Fibroblast of the aortic adventitia (primary cell): ENCODE measurements around the gene CDC42BPA. TPM values are rescaled to one million over a fixed set of nuclear protein-coding genes. Genes with fewer than 3 reads are reported as not detected.
A peak's percentile ranks its signal among the peaks of the same experiment; 100 is the strongest.

Source experiments
- DNase-seq: peaks from one replicate; pipeline ENCODE4 v3.0.0-alpha.2; 2010; ENCODE audit warnings: low read depth
- H3K4me3 ChIP-seq: 2 replicates; pipeline ENCODE4 v1.5.1; 2011; ENCODE audit warnings: low read depth, mild to moderate bottlenecking, control low read depth, low read length, moderate library complexity
- total RNA-seq: library from RNA; depleted of rRNA; stranded (reverse); fragments of >200 nt; gene quantifications from 2 replicates; pipeline ENCODE4 v1.2.3, GENCODE V29; 2012; ENCODE audit warnings: low replicate concordance
- TF ChIP-seq, protein P1 (sequence below): IDR thresholded peaks from 2 replicates; pipeline ENCODE4 v1.5.1; 2011; ENCODE audit warnings: mild to moderate bottlenecking, low read length, control low read depth, inconsistent platforms; ENCODE audit not compliant: insufficient read depth

CDC42BPA gene
- total RNA-seq, 1 donor = 82.5 TPM

DNA sequence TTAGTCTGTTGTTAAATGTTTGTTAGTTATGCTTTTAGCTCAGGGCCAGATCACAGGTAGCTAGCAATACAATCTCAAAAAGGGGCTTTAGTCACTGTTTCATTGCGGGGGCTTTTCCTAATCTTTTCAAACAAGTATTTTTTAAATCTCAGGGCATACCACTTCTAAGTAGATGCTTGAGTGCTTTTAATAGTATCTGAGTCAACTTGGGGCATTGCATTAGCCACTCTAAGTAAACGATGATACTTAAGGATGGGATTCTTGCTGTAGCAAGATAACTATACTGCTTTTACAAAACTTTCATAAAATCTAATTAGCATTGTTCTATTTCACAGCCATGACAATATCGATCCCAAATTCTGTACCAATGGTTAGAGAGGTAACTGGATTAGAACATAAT, 11.6 kb downstream of the CDC42BPA start:
- no peak overlapping the region for H3K4me3 ChIP-seq
- TF ChIP-seq, protein P1, sequence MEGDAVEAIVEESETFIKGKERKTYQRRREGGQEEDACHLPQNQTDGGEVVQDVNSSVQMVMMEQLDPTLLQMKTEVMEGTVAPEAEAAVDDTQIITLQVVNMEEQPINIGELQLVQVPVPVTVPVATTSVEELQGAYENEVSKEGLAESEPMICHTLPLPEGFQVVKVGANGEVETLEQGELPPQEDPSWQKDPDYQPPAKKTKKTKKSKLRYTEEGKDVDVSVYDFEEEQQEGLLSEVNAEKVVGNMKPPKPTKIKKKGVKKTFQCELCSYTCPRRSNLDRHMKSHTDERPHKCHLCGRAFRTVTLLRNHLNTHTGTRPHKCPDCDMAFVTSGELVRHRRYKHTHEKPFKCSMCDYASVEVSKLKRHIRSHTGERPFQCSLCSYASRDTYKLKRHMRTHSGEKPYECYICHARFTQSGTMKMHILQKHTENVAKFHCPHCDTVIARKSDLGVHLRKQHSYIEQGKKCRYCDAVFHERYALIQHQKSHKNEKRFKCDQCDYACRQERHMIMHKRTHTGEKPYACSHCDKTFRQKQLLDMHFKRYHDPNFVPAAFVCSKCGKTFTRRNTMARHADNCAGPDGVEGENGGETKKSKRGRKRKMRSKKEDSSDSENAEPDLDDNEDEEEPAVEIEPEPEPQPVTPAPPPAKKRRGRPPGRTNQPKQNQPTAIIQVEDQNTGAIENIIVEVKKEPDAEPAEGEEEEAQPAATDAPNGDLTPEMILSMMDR = no peak
- no peak for DNase-seq

DNA sequence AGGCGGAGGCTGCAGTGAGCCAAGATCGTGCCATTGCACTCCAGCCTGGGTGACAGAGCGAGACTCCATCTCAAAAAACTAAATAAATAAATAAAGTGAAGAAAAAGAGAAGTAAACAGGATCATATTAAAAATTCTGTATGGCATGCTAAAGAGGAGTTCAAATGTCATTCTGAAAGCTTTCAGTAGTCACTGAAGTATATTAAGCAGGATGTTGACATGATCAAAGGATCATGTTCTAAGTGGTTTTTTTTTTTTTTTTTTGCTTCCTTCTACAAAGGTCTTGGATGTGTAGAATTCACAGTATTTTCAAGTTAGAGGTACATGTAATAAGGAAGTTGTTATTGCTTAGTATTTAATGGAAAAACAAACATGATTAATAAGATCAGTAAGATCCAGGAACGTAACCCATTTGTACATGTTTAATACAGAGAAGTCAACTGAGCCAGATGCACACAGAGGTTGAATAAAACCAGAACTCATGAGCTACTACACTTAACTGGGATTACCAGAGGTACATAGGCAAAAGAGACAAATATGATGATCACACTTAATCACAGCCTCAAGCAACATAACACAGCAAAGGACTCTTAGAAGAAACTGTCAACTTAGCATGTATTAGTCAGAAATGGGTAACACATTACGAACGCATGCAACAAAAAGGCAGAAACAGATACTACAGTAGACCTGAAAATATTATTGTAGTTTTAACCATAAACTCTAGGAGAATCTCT, 12.2 kb downstream of the CDC42BPA start:
- TF ChIP-seq, protein P1 = no peak
- DNase-seq = no peak
- no peak overlapping the region for H3K4me3 ChIP-seq

DNA sequence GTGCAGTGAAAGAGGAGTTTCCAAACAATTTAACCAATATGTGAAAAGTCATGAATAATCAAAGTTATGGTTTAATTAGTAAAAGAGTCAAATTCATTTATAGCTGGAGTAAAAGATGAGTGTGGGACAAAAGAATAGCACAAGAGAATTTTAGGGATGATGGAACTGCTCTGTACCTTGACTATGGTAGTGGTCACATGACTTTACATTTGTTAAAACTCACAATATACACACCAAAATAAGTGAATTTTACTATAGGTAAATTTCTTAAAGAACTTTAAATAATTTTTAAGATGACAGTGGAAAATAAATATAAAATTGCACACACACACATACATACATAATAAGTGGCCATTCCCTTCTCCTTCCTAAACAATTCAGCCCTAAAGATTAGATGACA, 13.6 kb downstream of the CDC42BPA start:
- no peak for DNase-seq
- no peak overlapping the region for H3K4me3 ChIP-seq

DNA sequence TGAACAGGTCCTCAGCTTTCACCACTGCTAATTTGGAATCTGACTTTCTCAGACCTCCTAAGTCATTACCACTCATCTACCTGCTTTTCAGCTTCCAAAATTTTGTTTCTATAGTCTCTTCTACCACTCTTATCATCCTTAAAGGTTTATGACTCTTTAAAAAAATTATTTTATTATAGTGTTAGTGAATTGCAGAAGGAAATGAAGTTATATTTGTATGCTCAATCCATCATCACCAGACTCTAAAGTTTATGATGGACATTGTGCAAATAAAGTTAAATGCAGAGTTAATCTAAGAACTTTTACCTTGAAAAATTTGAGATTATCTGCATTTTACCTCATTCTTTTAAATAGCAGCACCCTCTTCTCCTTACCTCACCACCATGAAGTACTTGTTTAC, 14.6 kb downstream of the CDC42BPA start:
- DNase-seq = no peak
- TF ChIP-seq, protein P1 = no peak
- H3K4me3 ChIP-seq = no peak overlapping the region

More for the DNA sequence above, 13.6 kb downstream of the CDC42BPA start:
- TF ChIP-seq, protein P1 = no peak

DNA sequence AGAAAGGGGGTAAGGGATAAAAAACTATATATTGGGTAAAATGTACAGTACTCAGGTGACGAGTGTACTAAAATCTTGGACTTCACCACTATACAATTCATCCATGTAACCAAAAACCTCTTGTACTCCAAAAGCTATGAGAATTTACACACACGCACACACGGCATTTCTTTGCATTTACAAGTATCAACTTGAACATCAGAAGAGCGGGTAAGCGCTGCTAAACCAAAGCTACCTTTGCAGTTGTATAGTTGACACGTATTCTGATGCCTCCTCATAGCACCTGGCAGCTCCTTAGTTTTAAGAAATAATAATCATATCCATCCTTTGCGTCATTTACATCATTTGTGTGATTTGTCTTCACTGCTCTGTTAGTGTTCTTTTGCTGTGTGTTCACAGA, 17.6 kb downstream of the CDC42BPA start:
- H3K4me3 ChIP-seq = no peak overlapping the region
- TF ChIP-seq, protein P1 = no peak
- DNase-seq = no peak

DNA sequence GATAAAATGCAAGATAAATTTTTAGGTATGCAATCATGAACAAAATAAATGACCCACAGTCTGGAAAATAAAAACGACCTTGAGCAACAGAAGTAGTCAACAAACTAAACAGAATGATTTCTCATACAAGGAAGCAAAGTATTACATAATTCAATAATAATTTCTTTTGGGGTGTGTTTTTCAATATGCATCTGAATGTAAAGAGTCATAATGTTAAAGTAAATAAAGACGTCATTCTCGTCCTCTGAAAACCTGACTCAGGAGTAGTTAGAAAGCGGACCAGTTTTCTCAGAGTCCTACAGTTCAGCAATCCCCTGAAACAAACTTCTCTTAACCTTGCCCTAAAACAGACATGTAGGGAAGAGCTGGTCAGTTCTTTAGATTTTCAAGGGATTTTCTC, 18.6 kb downstream of the CDC42BPA start:
- DNase-seq = peak; percentile 20
- TF ChIP-seq, protein P1 = no peak
- H3K4me3 ChIP-seq = no peak overlapping the region

DNA sequence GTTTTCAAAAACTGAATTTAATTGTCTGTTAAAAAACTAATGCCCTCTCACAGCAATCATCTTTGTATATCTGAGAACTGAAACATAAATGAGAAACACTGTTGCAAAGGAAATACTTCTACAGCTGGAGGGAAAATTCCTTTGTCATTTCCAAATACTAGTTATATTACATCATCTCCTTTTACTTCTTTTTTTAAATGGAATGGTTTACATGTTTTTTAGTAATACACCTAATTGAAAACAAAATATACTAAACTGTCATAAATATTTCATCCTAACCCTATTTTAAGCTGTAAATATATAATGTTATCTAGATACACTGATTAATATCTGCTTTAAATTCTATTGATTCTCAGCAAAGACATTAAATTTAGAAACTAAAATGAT, 19.1 kb downstream of the CDC42BPA start:
- H3K4me3 ChIP-seq = peak overlapping the region; percentile 1
- peak; percentile 73 for DNase-seq
- TF ChIP-seq, protein P1 = no peak
